HG02798 (cell line): ENCODE measurements around the gene DCT.
A peak's percentile ranks its signal among the peaks of the same experiment; 100 is the strongest.

ENCODE experiments used
- ATAC-seq: cut with Tn5 transposase; IDR thresholded peaks from one replicate; pipeline ENCODE4 v1.9.1; 2021; ENCODE audit warnings: mild to moderate bottlenecking; ENCODE audit not compliant: unreplicated experiment, poor library complexity

The DCT gene

DNA sequence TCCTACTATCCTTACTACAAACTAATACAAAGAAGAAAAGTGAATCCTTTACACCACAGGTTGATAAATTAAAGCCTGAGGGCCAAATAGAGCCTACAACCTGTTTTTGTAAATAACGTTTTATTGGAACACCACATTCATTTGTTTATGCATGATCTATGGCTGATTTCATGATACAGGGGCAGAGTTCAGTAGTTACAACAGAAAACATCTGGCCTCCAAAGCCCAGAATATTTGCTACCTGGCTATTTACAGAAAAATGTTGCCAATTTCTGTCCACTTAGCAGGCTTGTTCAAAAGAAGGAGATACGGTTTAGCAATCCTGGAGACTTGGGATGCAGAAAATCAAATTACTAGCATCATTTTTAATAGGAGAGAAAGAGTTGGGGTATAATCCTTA is 24.1 kb downstream of the DCT start:
- ATAC-seq, result no peak

DNA sequence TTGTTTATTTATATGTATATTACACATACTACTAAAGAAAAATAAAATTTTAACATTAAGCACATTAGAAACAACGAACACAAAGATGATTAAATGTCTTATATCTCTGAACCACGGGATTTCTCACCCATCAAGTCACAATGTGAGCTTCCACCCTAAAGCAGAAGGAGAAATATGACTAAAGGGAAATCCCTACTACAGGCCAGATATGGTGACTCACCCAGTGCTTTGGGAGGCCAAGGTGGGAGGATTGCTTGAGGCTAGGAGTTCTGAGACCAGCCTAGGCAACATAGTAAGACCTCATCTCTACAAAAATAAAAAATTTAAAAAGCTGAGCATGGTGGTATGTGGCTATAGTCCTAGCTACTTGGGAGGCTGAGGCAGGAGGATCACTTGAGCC is 24.6 kb downstream of the DCT start:
- no peak for ATAC-seq

DNA sequence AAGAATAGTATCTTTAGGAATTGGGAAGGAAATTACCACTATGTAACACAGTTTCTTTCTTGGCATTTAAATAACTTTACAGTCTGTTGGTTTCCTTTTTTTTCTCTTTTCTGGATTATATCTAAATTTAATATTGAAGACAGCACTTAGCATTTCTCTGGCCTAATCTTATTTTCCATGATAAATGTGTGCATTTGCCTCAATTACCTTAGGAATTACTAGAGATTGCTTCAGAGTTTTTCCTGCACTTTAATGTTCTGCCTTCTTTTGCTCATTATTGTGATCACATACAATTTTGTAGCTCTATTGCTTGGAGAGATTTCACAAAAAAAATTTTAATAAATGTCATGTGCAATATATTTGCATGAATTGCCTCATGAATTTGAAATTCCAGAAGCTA is 25.1 kb downstream of the DCT start:
- ATAC-seq, result no peak

DNA sequence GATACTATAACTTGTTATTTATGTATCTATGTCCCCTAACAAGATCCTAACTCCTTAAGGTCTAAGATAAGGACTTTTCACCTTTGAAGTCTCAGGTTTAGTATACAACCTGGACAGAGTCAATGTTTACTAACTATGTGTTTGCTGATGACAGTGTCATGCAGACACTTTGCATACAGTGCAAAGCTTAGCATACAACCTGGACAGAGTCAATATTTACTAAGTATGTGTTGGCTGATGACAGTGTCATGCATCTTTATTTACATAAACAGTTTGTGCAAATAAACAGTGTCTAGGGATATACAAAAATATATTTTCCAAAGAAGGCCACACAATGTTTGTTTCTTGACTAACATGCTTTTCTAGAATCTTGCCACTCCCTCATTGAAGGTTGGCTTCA is 34.7 kb downstream of the DCT start:
- no peak for ATAC-seq

DNA sequence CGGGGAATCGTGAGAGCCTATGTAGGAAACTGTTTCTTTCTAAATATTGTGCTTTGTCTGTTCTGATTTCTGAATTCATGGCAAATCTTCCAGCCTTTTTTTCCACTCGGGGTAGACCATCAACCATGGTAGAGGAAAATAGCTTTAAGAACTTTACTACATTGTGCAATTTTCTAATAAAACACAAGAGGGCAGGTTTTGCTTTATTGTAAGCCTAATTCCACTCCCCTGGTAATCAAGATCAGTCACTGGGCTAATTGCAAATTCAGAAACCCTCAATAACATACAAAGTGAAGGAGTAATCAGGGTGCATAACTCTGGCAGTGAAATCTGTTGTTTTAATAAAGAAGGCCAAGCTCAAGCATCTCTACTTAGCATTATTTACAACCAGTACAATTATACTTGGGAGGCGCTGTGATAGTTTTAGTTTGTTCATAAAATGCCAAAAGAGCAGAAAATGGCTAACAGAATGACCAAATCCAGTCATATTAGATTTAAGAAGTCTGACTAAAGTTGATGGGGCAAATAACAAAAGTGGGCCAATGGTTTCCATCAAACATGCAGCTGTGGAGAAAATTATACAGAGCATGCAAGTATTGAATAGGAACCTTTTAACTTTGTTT is 43.8 kb downstream of the DCT start:
- peak; percentile 56 for ATAC-seq

DNA sequence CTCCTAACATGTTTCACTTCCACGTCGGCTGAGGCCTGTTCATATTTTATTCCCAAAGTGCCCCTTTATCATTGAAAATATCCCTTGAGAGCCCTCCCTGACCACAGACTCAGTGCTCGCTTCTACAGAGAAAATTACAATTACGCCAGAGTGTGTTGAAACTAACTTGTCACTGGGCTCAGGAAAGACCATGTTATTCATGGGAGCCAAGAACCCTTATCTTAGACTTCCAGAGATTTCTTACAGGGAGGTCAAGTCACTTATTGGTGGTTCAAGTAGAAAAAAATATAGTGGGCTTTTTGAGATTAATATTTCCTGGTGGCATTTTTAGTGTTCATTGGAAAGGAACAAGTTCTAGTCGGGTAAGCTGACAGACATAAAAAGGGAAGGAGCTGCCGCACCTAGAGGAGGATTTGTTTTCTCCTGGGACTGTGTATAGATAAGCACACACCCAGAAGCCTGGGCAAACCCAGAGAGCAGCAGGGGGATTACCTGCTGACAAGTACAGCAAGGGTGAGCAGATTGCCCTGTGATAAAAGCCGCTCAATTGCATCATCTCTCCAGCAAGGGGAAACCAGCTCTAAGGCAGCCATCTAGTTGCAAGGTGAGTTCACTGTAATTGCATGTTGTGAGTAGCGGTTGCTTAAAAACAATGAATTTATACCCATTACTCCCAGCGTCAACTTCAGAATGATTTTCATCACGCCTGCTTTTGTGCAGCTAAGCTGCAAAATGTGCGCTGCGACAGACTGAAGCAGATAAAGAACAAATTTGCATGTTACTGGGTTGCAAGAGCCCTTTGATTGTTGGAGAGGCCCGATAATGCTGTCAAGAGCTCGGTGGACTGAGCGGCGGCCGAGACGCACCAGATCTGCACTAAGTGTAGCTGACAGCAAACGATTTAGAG is 46.2 kb downstream of the DCT start:
- no peak for ATAC-seq

DNA sequence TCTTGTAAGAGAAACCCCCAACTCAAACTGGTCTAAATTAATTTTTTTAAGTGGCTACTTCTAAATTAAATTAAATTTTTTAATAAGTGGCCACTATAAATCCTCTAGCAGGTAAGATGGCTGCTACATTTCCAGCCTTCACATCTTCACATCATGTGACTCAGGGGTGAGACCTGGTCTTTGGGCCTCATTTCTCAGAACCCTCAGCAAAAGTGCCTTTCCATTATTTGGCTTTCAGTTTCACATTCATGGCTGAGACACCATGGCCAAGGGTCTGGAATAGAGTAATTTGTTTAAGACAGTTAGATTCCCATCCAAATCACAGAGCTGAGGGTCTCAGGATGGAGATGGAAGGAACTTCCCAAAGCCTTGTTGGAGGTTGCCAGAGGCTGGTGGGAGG is 47.5 kb downstream of the DCT start:
- no peak for ATAC-seq

DNA sequence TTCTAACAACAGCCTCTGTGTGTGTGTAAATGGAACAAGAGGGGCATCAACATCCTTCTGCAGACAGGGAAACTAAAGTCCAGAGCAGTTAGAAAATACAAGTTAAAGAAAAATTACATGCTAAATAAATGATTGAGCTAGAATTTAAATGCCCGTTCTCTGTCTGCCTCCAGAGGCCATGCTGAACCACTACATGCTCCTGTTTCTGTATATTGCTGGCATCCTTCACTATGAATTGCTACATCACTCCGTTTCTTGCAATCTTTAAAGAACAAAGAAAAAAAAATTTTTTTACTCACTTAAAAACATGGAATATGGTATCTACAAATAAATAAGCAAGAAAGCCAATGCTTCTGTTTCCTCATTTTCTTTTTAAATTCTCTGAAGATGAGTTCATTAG is 47.9 kb downstream of the DCT start:
- no peak for ATAC-seq

DNA sequence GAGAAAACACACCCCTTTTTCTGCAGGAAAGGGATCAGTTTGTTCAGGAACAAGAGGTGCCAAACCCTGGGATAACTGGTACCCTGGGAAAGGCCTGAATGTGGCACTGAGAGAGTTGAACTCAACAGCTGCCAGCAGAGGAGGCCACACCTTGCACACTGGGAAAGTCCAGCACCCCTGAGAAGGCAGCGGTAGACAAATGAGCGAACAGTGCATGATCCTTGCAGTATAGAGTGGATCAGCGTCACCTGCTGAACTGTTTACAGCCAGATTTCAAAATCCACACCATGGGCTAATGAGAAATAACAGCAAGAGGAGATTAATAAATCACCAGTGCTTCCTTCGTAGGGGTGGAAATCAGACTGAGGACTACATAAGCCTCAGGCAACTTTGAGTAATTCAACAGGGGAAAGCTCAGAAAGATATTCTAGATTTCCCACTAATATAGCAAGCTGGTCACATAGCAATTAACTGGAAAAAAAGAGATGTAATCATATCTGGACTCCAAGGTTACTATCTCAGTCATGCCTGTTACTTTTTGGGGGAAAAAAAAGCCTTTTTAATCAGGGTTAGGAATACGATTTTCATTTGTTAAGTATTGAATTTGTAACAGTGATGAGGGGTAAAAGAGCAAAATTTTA is 52.0 kb downstream of the DCT start:
- ATAC-seq, result no peak

DNA sequence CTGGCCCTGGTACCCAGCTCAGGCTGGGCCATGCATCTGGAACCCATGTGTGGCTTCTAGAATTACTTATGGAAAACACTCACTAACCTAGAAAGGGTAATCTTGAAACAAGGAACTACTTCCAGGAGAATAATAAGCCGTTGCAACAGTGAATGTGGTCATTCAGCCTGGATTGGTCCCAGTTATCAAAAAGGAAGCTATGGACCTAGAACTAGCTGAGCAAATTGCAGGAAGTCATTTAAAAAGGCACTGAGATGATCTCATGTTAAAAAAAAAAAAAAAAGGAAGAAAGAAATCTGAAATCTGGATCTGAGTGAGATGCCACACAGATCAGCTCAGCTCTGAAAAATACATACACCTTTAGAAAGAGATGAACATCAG is 59.6 kb downstream of the DCT start:
- ATAC-seq, result no peak

DNA sequence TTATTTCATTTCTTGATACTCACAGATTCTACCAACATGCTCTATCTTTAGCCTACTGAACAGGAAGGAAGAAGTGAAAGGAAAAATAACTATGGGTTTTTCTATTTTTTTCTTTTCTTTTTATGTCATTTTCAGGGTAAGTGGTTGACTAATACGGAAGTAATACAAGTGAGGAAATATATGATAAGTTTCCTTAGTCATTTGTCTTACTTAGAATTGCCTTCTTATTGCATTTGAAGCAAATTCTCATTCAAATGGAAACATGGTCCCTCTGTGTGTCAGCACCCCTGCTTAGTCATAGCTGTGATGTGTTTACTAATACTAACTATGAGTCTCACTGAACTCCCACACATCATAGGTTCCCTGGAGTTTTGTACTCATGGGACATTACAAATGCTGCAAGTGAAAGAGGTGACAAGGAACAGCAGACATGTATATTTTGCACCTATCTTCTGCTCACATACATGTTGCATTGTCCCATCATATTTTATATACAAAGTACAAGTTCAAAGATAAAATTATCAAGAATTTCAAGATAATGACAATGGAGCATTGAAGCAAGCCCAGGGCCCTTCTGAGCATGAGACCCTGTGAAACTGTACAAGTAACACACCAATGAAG is 60.1 kb downstream of the DCT start:
- peak; percentile 60 for ATAC-seq

DNA sequence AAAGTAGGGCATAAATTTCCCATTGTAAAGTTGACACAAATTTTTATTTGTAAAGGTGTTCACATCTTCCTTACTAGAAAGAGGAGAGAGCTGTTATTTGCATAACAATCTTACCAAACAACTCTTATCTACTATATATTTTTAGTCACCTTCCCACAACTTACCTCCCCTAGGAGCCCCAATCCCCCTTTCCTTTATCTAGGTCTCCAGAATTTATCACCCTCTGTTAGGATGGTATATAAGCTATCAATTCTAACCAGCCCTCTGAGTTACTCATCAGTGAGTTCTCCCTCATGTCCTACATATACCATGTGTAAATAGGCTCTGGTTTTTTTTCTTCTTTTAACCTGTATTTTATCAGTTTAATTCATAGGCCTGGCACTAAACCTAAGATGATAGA is 62.2 kb downstream of the DCT start:
- no peak for ATAC-seq

DNA sequence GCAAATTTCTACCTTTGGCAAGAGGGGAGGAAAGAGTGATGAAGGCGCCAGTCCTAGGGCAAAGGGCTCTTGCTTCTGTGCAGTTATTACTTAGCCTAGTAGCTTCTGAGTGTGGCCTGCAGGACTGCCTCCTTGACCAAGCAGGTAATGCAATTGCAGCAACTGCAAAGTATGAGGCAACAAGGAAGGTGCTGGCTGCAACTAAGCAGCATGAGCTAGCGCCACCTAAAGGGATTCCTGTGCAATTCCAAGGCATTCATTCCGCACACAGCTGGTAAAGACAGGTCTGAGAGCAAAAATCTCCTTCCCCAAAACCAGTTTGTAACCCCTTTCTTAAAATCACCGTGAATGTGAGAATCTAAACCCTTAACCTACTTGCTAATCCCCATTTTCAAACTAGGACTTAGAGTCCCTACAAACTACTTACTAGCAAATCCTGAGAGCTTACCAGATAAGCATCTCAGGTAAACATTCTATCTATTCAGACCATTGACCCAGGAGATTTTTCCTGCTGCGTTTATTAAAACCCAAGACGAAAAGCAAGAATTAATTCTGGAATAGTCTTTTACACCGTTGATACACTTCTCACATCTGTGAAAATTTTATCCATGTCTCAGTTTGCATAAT is 62.9 kb downstream of the DCT start:
- no peak for ATAC-seq

DNA sequence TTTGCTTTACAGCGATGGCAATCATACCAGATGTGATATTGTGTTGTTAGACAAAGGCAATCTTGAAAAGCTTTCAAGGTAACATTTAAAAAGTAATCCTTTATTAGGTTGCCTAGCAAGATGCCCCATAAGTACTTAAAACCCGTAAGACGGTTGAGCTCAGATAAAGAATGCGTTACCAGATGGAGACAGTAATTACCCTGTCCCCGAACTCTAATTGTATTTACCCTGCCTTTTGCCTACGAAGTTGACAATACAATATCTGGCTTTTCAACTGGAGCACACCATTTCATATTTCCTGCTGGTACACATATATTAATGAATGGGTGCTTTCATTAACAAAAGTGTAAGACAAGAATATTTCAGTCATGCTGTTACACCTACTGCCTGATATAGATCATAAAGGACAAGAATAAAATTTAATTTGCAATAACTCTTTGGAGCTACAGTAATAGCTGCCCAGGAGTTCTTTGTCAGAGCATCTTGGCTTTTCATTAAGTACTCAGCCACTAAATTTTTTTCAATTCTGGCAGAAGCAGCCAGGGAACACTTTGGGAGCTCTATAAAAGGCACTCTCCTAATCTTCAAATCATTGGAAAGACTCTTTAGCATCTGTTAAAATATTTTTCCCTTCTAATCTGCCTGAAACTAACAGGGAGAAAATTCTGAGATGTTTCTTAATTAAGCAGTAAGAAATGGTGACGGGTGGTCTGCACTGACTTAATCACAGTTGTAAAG is 63.8 kb downstream of the DCT start:
- no peak for ATAC-seq

DNA sequence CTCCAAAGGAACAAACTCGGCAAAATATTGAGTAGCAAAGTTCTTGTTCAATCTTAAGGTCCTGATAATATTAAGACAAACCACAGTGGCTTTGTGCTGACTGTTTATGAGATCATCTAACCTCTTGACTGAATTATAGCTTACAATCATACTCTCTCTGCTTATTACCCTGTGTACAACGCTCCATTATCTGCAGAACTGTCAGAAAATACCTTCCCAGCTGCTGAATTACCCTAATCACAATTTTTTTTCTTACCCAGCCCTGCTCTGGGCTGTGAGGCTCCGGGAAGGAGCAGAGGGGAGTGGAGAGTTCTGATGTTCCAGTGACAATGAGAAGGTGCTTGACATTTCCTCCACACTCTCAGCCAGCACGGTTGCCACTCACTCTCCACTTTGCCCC is 64.8 kb downstream of the DCT start:
- ATAC-seq, result no peak

DNA sequence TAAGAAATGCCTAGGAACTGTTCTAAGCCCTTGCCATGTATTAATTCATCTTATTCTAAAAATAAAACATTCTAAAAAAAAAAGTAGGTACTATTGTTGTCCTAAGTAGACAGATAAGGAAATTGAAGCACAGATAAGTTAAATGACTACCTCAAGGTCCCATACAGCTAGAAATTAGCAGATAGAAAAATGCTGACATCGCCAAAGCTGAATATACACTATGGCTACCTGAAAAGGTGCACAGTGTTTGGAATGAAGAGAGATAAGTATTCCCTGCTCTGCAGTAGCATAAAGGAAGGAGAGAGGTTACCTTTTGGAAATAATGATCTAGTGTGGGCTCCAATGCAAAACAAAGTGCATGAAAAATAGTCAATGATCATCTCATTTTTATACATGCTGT is 65.3 kb downstream of the DCT start:
- ATAC-seq, result no peak

DNA sequence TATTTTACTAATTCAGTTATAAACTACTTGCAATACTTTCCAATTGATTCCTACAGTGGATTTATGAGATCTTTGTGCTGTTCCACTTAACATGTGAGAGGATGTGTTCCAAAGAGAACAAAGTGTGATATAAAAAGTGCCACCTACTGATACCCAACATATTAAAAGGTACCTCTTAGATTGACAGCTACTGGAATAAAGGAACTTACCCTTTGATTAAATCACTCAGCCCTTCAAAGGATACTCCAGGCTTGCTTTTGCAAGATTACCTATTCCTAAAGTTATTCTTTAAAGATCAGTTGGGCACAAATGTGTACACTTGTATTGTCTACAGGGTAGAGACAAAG is 65.9 kb downstream of the DCT start:
- no peak for ATAC-seq

DNA sequence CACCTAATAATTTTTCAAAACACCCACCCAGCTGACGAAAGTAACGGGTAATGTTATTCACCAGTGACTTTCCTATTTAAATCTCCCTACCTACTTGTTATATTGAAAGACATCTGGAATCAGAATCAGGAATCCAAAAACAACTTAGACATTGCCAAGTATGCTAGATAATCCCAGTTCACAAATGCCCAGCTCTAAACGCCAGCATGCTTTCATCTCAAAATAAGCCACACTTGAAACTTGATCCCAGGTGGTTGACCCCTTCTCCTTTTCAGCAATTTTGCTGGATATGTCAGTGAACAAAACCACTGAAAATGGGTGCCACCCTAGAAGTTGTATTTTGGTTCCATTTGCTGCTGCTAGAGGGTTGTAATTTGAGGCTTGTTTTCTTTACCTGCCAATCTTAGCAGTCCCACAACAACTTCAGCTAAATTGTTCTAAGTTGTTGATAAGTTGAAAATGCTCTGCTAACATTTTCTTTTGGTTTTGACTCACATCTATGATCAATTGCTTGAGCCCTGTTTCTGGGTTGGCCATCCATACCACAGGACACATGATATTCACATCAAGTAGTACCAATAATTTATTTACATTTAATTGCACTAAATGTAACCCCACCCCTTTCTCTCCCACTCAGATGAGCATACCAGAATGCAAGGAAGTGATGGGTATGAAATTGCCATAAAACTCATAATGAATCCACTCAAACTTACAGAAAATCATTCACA is 66.4 kb downstream of the DCT start:
- no peak for ATAC-seq

DNA sequence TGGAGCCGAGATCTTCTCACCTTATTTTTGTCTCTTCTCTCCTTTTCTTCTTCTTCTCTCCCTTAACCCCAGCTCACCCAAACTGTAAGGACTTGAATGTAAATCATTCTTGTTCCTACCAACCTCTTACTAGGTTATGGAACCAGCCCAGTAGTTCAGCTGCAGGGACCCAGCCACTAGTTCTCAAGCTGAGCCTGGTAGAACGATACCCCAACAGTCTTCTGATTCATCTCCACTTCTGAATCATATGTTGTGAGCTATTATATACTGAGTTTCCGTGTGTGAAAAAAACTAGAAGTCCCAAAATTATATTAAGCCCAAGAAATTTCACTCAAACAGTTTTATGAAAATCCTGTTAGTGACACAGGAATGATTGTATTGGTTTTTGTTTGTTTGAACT is 67.7 kb downstream of the DCT start:
- no peak for ATAC-seq
